ENCODE data around the gene CHI3L2.
"Not testable (repeated sequence)": the region's sequence is repeated elsewhere in the genome, so short reads cannot be mapped to it uniquely, and the experiment has no call there.

CHI3L2 gene

DNA sequence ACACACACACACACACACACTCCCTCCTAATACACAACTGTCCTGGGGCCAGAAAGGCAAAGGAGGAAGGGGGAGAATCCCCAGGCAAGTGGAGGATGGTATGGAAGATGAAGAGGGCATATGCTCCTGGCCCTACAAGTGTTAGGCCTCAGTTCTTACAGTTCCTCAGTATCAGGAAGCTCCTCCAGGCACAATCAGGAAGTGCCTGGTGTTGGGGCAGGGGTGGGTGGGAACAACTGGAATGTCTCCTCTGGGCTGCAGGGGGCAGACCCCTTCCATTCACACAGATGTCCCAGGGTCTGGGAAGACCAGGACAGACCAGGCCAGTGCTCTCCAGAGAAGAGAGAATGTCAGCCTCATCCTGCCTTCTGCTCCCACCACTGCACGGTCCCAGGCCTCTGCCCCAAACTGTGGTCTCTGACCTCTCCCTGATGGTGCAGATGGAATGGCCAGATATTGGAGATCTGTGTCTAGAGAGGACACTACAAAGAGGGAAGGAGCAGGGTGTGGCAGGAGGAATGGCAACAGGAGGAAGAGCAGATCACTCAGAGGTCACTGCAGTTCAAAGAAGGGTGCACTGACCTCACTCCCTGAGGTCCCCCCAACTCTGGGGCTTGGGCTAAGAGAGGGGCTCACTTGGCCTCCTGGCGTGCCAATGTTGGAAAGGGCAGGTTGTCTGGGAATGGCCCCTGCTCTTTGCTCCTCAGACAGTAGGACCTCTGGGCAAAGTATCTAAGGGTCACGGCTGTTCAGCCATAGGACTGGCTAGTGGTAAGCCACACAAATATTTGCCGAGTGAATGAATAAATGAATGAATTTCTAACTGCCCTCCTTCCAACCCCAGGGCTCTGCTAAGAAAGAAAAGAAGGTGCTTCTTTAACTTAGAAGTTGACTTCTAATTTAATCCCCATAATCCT is 24.5 kb upstream of the CHI3L2 start:
- no peak for DNase-seq

- DNase-seq: peak; percentile 75
Measured at GRCh38 chr1:111203681-111204200, 23.8 kb upstream of the CHI3L2 start.

DNA sequence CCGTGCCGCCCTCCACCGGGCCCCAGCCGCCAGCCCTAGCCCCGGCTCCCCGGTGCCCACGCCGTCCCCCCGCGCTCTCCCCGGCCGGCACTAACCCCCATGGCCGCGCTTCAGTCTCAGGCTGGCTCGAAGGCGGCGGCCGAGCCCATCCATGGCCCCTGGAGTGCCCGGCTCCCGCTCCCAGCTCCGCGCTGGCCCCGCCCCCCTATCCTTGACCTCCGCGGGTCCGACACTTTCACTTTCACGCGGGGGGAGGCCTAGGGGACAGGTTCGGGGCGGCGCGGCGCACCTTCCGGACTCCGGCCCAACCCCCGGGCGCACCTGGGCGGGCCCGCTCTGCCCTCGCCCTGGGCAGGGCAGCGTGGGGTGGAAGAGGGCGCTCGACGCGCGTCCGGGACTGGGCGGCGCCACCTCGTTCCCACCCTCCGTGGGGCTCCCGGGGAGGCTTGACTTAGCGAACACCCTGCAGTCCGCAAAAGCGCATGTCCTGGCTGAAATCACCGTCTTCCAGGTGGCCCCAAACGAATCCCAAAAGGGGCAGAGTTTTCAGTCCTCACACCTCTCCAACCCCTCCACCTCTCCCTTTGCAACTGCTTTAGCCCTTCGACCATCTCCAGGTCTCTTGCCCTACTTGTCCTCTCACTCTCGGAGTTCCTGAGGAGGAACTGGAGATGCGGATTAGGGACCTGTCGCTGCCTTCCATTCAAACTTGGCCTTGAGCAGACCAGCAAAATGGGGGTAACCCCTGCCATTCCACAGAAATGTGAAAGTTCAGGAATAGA is 23.1 kb upstream of the CHI3L2 start:
- peak; percentile 72 for DNase-seq

- no peak for DNase-seq
Measured at GRCh38 chr1:111204983-111205713, 22.4 kb upstream of the CHI3L2 start.

DNA sequence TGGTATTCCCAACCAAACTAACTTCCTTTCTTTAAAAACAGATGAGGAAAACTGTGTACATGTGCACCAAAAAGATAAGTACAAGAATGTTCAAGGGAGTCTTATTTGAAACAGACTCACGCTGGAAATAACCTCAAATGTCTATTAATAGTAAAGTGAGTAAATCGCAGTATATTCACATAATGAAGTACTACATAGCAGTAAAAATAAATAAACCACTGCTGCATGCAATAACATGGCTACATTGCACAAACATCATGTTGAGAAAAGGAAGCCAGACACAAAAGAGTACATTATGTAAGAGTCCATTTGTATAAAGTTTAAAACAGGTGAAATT is 21.8 kb upstream of the CHI3L2 start:
- DNase-seq: no peak

DNA sequence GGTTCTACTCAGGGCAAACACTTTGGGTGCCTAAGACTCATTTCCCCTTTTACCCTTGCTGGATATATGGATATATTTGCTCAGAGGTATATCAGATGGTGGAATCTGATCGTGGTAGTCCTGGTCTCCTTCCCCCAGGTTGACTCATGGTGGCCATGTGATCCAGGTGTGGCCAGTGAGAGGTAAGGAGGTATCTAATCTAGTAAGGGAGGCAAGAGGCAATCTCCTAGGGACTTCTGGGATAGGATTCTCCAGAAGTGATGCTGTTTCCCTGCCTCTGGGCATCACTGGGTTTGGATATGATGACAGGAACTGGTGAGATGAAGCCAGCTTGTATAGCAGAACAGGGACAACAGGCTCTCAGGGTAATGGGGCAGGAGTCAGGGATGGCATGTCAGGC is 18.6 kb upstream of the CHI3L2 start:
- DNase-seq: no peak

DNA sequence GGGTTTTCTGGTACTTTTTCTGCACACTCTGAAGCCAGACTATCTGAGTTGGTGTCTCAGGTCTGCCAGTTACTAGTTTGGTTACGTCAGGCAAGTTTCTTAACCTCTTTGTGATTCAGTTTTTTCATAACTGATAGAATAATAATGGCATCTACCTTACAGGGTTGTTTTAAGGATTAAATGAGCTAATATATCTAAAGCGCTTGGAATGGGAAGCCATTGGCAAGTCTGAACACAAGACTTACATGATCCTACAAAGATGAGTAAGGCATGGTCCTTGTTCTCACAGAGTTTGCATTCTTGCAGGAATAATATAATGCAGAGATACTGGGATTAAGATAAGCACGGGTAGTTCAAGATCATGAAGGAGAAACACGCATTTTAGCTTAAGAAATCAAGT is 17.9 kb upstream of the CHI3L2 start:
- no peak for DNase-seq

DNA sequence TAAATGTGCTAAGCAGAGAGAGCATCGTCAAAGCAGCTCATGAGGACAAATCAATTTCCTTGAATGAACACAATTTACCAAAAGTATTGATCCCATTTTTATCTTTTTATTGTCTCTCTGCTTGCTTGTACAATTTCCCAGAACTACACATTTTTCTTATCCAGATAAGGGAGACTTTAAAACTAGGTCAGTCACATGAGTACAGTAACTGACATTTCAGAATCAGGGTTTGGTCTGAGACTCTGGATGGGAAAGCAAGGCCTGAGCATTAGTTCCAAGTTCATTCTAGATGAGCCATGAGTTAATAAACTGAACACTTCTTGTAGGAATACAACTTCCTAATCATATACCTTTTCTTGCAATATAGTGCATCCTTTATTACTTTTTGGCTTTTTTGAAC is 15.6 kb upstream of the CHI3L2 start:
- no peak for DNase-seq

GRCh38 chr1:111212634-111213335 is 14.7 kb upstream of the CHI3L2 start:
- DNase-seq: no peak

DNA sequence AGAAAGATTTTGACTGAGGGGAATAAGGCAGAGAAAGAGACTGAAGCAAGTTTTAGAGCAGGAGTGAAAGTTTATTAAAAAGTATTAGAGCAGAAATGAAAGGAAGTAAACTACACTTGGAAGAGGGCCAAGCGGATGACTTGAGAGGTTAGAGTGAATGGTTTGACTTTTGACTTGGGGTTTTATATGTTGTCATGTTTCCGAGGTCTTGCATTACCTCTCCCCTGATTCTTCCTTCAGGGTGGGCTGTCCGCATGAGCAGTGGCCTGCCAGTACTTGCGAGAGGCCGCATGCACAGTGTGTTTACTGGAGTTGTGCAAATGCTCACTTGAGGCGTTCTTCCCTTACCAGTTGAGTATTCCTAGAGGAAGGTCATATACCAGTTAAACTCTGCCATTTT is 14.1 kb upstream of the CHI3L2 start:
- no peak for DNase-seq

GRCh38 chr1:111214074-111214801 is 13.3 kb upstream of the CHI3L2 start:
- DNase-seq: no peak

GRCh38 chr1:111214884-111215283 is 12.6 kb upstream of the CHI3L2 start:
- peak; percentile 41 for DNase-seq

DNA sequence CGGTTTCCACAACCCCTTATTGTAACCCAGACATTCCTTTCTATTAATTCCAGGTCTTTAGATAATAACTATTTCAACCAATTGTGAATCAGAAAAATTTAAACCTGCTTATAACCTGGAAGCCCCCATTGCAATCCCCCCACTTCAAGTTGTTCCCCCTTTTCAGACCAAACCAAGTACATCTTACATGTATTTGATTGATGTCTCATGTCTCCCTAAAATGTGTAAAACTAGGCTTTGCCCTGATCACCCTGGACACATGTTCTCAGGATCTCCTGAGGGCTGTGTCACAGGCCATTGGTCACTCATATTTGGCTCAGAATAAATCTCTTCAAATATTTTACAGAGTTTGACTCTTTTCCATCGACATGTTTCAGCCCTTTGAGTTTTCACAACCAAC is 12.2 kb upstream of the CHI3L2 start:
- DNase-seq: not testable (repeated sequence)

- no peak for DNase-seq
Measured at GRCh38 chr1:111216751-111217150, 10.8 kb upstream of the CHI3L2 start.

DNA sequence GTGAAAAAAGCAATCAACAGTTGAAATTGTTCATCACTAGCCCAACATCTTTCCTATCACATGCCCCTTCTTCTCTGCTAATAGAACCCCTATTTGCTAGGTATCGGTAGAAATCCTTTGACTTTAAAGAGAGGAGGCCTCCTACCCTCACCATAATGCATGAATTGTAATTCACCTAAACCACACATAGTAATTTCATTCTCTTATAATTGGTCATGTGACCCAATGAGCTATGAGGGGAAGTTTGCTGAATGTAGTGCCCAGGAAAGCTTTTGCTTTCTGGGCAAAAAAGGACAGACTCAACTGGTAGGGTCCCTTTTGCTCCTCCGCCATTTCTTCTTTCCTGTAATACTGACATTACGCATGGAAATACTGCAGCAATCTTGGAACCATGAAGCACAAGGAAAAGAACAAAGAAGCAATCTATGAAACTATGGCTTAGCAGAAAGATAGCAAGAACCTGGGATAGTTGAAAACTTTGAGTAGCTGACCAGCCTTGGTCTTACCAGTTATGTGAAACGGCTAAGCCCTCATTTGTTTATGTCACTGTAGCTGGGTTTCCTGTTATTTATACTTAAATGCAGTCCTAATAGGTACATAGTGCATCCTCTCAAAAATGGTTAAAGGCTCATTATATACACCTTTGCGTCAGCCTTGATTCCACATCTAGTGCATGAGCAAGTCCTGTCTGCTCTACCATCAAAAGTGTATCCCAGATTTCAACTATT is 10.2 kb upstream of the CHI3L2 start:
- no peak for DNase-seq

- no peak for DNase-seq
Measured at GRCh38 chr1:111218701-111219556, 8.6 kb upstream of the CHI3L2 start.

GRCh38 chr1:111219557-111220286 is 7.8 kb upstream of the CHI3L2 start:
- peak; percentile 44 for DNase-seq

- no peak for DNase-seq
Measured at GRCh38 chr1:111220302-111220890, 7.1 kb upstream of the CHI3L2 start.

- no peak for DNase-seq
Measured at GRCh38 chr1:111221276-111221632, 6.3 kb upstream of the CHI3L2 start.

Measured in stimulated activated CD4-positive, alpha-beta T cell treated with anti-CD3 and anti-CD28 coated beads, Interleukin-4, amount 100 ng/mL, for 1 hour (primary cell).